GM23338 (cell line): Measurements from ENCODE around the gene NBAS. TPM values are rescaled to one million over a fixed set of nuclear protein-coding genes. Genes with fewer than 3 reads are reported as not detected.

Experiments used
- ATAC-seq: fragments of 200-7000 bp; cut with Tn5 transposase; 3 replicates; pipeline ENCODE4 v1.9.1; 2020
- DNase-seq: peaks from one replicate; pipeline ENCODE4 v3.0.0-alpha.2; 2015; ENCODE audit warnings: low spot score
- H2AFZ ChIP-seq: fragments of 200-600 bp; sonication (generic); 2 replicates; pipeline ENCODE4 v1.8.0; 2016; ENCODE audit warnings: antibody characterized with exemption, mild to moderate bottlenecking, moderate library complexity
- H3F3A ChIP-seq: fragments of 200-600 bp; sonication (generic); replicated peaks from 2 replicates; pipeline ENCODE4 v1.8.0; 2017; ENCODE audit warnings: antibody characterized with exemption, mixed run types, low read depth
- H3K27ac ChIP-seq: fragments of 200-600 bp; sonication (generic); 2 replicates; pipeline ENCODE4 v1.6.1; 2016; ENCODE audit warnings: low read depth
- H3K27me3 ChIP-seq: fragments of 200-600 bp; sonication (generic); 2 replicates; pipeline ENCODE4 v1.8.0; 2016; ENCODE audit warnings: mild to moderate bottlenecking, mixed run types, moderate library complexity; ENCODE audit not compliant: insufficient read depth
- H3K36me3 ChIP-seq: fragments of 200-600 bp; sonication (generic); 2 replicates; pipeline ENCODE4 v1.8.0; 2016; ENCODE audit warnings: mild to moderate bottlenecking; ENCODE audit not compliant: insufficient read depth
- H3K4me1 ChIP-seq: fragments of 200-600 bp; sonication (generic); 2 replicates; pipeline ENCODE4 v1.8.0; 2016; ENCODE audit warnings: mild to moderate bottlenecking, moderate library complexity; ENCODE audit not compliant: insufficient read depth
- H3K4me2 ChIP-seq: fragments of 200-600 bp; sonication (generic); 2 replicates; pipeline ENCODE4 v1.7.1; 2017; ENCODE audit warnings: mixed run types
- H3K4me3 ChIP-seq: fragments of 200-600 bp; sonication (generic); 2 replicates; pipeline ENCODE4 v1.6.1; 2016; ENCODE audit warnings: mixed run types
- H3K79me2 ChIP-seq: fragments of 200-600 bp; sonication (generic); replicated peaks from 2 replicates; pipeline ENCODE4 v1.8.0; 2017; ENCODE audit warnings: mild to moderate bottlenecking; ENCODE audit not compliant: insufficient read depth
- H3K9me2 ChIP-seq: fragments of 200-600 bp; sonication (generic); 2 replicates; pipeline ENCODE4 v1.8.0; 2017; ENCODE audit not compliant: insufficient read depth
- H4K20me1 ChIP-seq: fragments of 200-600 bp; sonication (generic); replicated peaks from 2 replicates; pipeline ENCODE4 v1.8.0; 2017; ENCODE audit warnings: mild to moderate bottlenecking; ENCODE audit not compliant: insufficient read depth
- H3K27ac Mint-ChIP-seq: 2 replicates; pipeline ENCODE4 v1.8.0; 2020; ENCODE audit warnings: inconsistent platforms, mild to moderate bottlenecking, moderate library complexity, mixed read lengths
- H3K27me3 Mint-ChIP-seq: 3 replicates; pipeline ENCODE4 v1.8.0; 2022; ENCODE audit warnings: low read depth, mild to moderate bottlenecking, moderate library complexity, mixed read lengths, inconsistent platforms; ENCODE audit not compliant: insufficient read depth, poor library complexity
- H3K36me3 Mint-ChIP-seq: 3 replicates; pipeline ENCODE4 v1.8.0; 2021; ENCODE audit warnings: low read depth, mild to moderate bottlenecking, inconsistent platforms, moderate library complexity, mixed read lengths
- H3K4me1 Mint-ChIP-seq: 3 replicates; pipeline ENCODE4 v1.8.0; 2020; ENCODE audit warnings: mild to moderate bottlenecking, inconsistent platforms, mixed read lengths
- H3K4me3 Mint-ChIP-seq: 3 replicates; pipeline ENCODE4 v1.8.0; 2021; ENCODE audit warnings: moderate library complexity, mild to moderate bottlenecking, inconsistent platforms, mixed read lengths
- H3K9me3 Mint-ChIP-seq: 3 replicates; pipeline ENCODE4 v1.8.0; 2020; ENCODE audit warnings: moderate library complexity, mild to moderate bottlenecking, inconsistent platforms, mixed read lengths
- CREB1 ChIP-seq: fragments of 250-450 bp; sonication (Bioruptor Pico); IDR thresholded peaks from 2 replicates; pipeline ENCODE4 v1.5.0; 2020; ENCODE audit warnings: low read depth, mild to moderate bottlenecking, moderate library complexity
- CTCF ChIP-seq, 2 experiments: fragments of 200-600 bp in 1 of 2; sonication (generic) in 1 of 2; conservative IDR thresholded peaks; 2 replicates each; pipeline versions ENCODE4 v1.5.1 to v1.6.1; 2016 to 2017; ENCODE audit warnings: antibody characterized with exemption in 2 of 2, low read depth in 2 of 2, mild to moderate bottlenecking in 2 of 2, moderate library complexity in 1 of 2
- ETS1 ChIP-seq: IDR thresholded peaks from 2 replicates; pipeline ENCODE4 v1.6.1; 2016; ENCODE audit warnings: antibody characterized with exemption
- EZH2 ChIP-seq: fragments of 200-600 bp; sonication (generic); IDR thresholded peaks from one replicate; pipeline ENCODE4 v1.8.0; 2017; ENCODE audit warnings: antibody characterized with exemption, mild to moderate bottlenecking, low read depth; ENCODE audit not compliant: unreplicated experiment
- EZH2phosphoT487 ChIP-seq: fragments of 200-600 bp; sonication (generic); IDR thresholded peaks from one replicate; pipeline ENCODE4 v1.8.1; 2018; ENCODE audit warnings: antibody characterized with exemption; ENCODE audit not compliant: unreplicated experiment
- JUNB ChIP-seq: IDR thresholded peaks from one replicate; pipeline ENCODE4 v1.6.1; 2016; ENCODE audit warnings: antibody characterized with exemption; ENCODE audit not compliant: unreplicated experiment
- NANOG ChIP-seq: IDR thresholded peaks from 2 replicates; pipeline ENCODE4 v1.6.1; 2016; ENCODE audit warnings: antibody characterized with exemption, borderline replicate concordance
- POLR2AphosphoS5 ChIP-seq: IDR thresholded peaks from 2 replicates; pipeline ENCODE4 v1.6.1; 2016; ENCODE audit warnings: antibody characterized with exemption, low read depth
- REST ChIP-seq: IDR thresholded peaks from one replicate; pipeline ENCODE4 v1.6.1; 2018; ENCODE audit warnings: antibody characterized with exemption; ENCODE audit not compliant: unreplicated experiment
- STAT1 ChIP-seq: IDR thresholded peaks from one replicate; pipeline ENCODE4 v1.6.1; 2016; ENCODE audit warnings: antibody characterized with exemption; ENCODE audit not compliant: unreplicated experiment
- ZNF114 ChIP-seq: fragments of 250-450 bp; sonication (Bioruptor Pico); IDR thresholded peaks from 2 replicates; pipeline ENCODE4 v1.5.0; 2020; ENCODE audit warnings: mild to moderate bottlenecking, moderate library complexity
- ZNF331 ChIP-seq: fragments of 250-450 bp; sonication (Bioruptor Pico); IDR thresholded peaks from 2 replicates; pipeline ENCODE4 v1.5.0; 2020; ENCODE audit warnings: low read depth, mild to moderate bottlenecking, moderate library complexity
- ZNF462 ChIP-seq: fragments of 250-450 bp; sonication (Bioruptor Pico); IDR thresholded peaks from 2 replicates; pipeline ENCODE4 v1.5.0; 2020; ENCODE audit warnings: mild to moderate bottlenecking, moderate library complexity
- long read RNA-seq: library from polyadenylated mRNA; unstranded; transcript quantifications from one replicate; pipeline ENCODE4 v2.0.0, GENCODE V29; 2020; ENCODE audit not compliant: unreplicated experiment
- polyA plus RNA-seq: library from polyadenylated mRNA; unstranded; fragments of >200 nt; fragmentation: Nextera tagmentation; extraction: Ambion mirVana; gene quantifications from 2 replicates; pipeline ENCODE4 v1.2.1, GENCODE V29; 2016
- total RNA-seq: library from RNA; depleted of rRNA; stranded (reverse); fragments of >200 nt; shearing (Covaris generic); gene quantifications from 2 replicates; pipeline ENCODE4 v1.2.3, GENCODE V29; 2014; rRNA removed

NBAS gene
- total RNA-seq (30.7 and 38.9 TPM in 2 replicates), polyA plus RNA-seq (24.6 and 24.8 TPM in 2 replicates)
- long read RNA-seq, partial matches to known transcripts: 18 of 21 reads
- long read RNA-seq, other reads (novel, unspliced or antisense): 3 of 21 reads

- H3K4me1 ChIP-seq: peaks cover 4% of the 10 kb centered on the region; the same call in 1 of the 2 replicates
- peak within 1 kb of the TSS; percentile 29; the same call in 1 of the 2 replicates for H3K27ac ChIP-seq
- H4K20me1 ChIP-seq: no peaks in the 10 kb centered on the region
- H2AFZ ChIP-seq: peak within 1 kb of the TSS; percentile 99
- peak within 1 kb of the TSS; percentile 80 for H3K4me2 ChIP-seq
- Mint-ChIP-seq H3K9me3 (no peaks in the 10 kb centered on the region), H3K4me1 (peaks cover 19% of the 10 kb centered on the region), H3K27me3 (no peaks in the 10 kb centered on the region), H3K36me3 (no peaks in the 10 kb centered on the region), H3K4me3 (peak within 1 kb of the TSS; percentile 99), H3K27ac (peak within 1 kb of the TSS; percentile 96)
- H3K79me2 ChIP-seq: peaks cover 24% of the 10 kb centered on the region
- ATAC-seq: peak; percentile 92
- H3K36me3 ChIP-seq: no peaks in the 10 kb centered on the region
- no peaks in the 10 kb centered on the region for H3F3A ChIP-seq
- peak; percentile 92 for DNase-seq
- peak within 1 kb of the TSS; percentile 87 for H3K4me3 ChIP-seq
- TF ChIP-seq REST (no peak), ZNF331 (CRISPR knock-in tag) (no peak), STAT1 (no peak), NANOG (no peak), POLR2AphosphoS5 (peak; percentile 75), CREB1 (0 out of 2 replicates have a peak, but pooled peaks have one; percentile 46), ZNF462 (CRISPR knock-in tag) (no peak), ETS1 (peak; percentile 59; the same call in 1 of the 2 replicates), CTCF (conservative IDR thresholded peaks at IDR 0.05; ENCODE audit: low read depth in 2 of 2) (no peak), JUNB (no peak), EZH2 (no peak), EZH2phosphoT487 (no peak), ZNF114 (CRISPR knock-in tag) (no peak)
- H3K9me2 ChIP-seq: no peaks in the 10 kb centered on the region
- no peaks in the 10 kb centered on the region for H3K27me3 ChIP-seq
Observed at GRCh38 chr2:15560988-15561573, at the start of gene NBAS. Gene NBAS (minus strand): TSS chr2:15561334. CDS start chr2:15561304, 30 bp downstream.
